Sigmoid colon (tissue), 7 donors: Measurements from ENCODE around the gene AFAP1. TPM values are rescaled to one million over a fixed set of nuclear protein-coding genes. Genes with fewer than 3 reads are reported as not detected.

Experiments
- DNase-seq: peaks from one replicate; pipeline ENCODE4 v3.0.0-alpha.2; 2019
- H3K27ac ChIP-seq, 4 donors: fragments of 200-600 bp; sonication (generic); one replicate each; pipeline ENCODE4 v1.5.1; 2016 to 2019; ENCODE audit warnings: mild to moderate bottlenecking in 1 of 4
- H3K27me3 ChIP-seq, 3 donors: fragments of 200-600 bp; sonication (generic); one replicate each; pipeline ENCODE4 v1.5.1; 2019; ENCODE audit warnings: mild to moderate bottlenecking in 1 of 3
- H3K36me3 ChIP-seq, 4 donors: fragments of 200-600 bp; sonication (generic); one replicate each; pipeline ENCODE4 v1.5.1; 2016 to 2019
- H3K4me1 ChIP-seq, 4 donors: fragments of 200-600 bp; sonication (generic); one replicate each; pipeline ENCODE4 v1.5.1; 2017 to 2019
- H3K4me3 ChIP-seq, 4 donors: fragments of 200-600 bp; sonication (generic); one replicate each; pipeline ENCODE4 v1.5.1; 2017 to 2019; ENCODE audit warnings: mild to moderate bottlenecking in 2 of 4, moderate library complexity in 1 of 4
- H3K9me3 ChIP-seq, 4 donors: fragments of 200-600 bp in 3 of 4; sonication (generic) in 3 of 4; one replicate each; pipeline versions ENCODE4 v1.5.1 to v1.6.1; 2013 to 2019
- EP300 ChIP-seq, 4 donors: sonication (generic); formaldehyde crosslinking; IDR thresholded peaks; one replicate each; pipeline ENCODE4 v1.6.1; 2017; ENCODE audit warnings: antibody characterized with exemption in 4 of 4
- POLR2A ChIP-seq, 2 donors: fragments of 450-650 bp; IDR thresholded peaks; one replicate each; pipeline ENCODE4 v1.6.1; 2016; ENCODE audit warnings: antibody characterized with exemption in 2 of 2, mild to moderate bottlenecking in 2 of 2, moderate library complexity in 2 of 2
- POLR2AphosphoS5 ChIP-seq, 4 donors: sonication (generic); formaldehyde crosslinking; IDR thresholded peaks; one replicate each; pipeline ENCODE4 v1.6.1; 2017; ENCODE audit warnings: antibody characterized with exemption in 4 of 4
- WGBS, 2 donors: extraction: QIAGEN DNeasy Blood & Tissue Kit; methylation state at CpG; one replicate each; pipeline ENCODE4 v1.1.7; 2013; 5-methylcytosine and 5-hydroxymethylcytosine counted together
- intact Hi-C: fragments of 100-400 bp; cut with DNase I; formaldehyde crosslinking; loops from one replicate; pipeline ENCODE4 v1.15.1; 2023
- polyA plus RNA-seq, 3 donors: library from polyadenylated mRNA; stranded (reverse); fragments of 200-250 nt; gene quantifications; one replicate each; pipeline ENCODE4 v1.2.3, GENCODE V29; 2013
- total RNA-seq, 4 donors: library from RNA; depleted of rRNA; stranded (reverse); fragments of >200 nt; gene quantifications; one replicate each; pipeline ENCODE4 v1.1.0, GENCODE V29; 2016
- TF ChIP-seq, protein P1 (sequence below), 4 experiments: fragments of 450-650 bp in 3 of 4; fragments of 200-600 bp in 1 of 4; IDR thresholded peaks; one replicate each; pipeline ENCODE4 v1.5.1; 2016 to 2019; ENCODE audit warnings: antibody characterized with exemption in 4 of 4, mild to moderate bottlenecking in 3 of 4, moderate library complexity in 2 of 4
- donor health status: healthy with polysubstance abuse.
- donor health status: Bipolar disorder and iron deficiency.
- donor health status: healthy.

Gene AFAP1
- total and polyA plus RNA-seq, 7 donors, result 7.6 to 51.3 (median 24.0) TPM

DNA sequence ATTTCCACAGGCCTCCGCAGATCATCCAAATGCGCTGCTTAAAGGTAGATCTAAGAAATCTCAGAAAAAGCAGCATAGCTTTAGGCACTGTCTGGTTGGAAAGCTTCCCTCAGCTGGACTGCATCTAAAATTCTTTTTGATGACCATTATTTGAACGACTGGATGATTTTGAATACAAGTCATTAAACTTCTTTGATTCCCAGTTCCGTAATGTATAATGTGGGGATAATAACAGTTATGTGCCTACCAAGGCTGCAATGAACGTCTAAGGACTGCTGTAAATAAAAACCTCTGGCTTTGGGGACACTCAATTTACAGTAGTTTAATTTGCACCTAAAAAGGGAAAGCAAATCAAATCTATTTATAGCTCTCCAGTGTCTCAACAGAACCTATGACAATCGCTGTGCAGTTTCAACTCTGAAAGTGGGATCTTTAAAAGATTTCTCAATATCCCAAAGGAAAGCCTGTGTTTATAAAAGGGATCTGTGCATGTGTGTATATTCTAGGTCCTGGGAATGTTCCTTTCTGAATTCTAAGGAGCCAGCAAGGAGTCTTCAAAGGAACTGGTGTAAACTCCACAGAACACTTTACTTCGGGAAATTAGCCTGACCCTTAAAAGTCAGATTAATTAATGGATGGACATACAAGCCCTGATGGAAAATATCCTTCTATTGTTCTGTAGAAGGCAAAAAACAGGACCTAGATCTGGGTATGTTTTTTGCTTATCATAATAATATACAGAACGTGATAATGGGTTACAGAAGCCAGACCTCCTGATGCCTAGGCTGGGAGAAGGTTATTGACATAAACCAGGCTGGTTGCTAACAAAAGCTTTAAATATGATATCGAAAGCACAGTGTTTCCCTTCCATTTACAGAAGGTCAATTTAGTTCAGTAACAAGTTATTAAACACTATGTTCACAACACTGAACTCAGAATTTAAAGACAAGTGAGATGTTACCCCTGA lies 53.4 kb downstream of the AFAP1 start:
- peaks cover 0 to 59% (median 48%) of the 10 kb centered on the region in 4 donors for H3K4me1 ChIP-seq
- H3K36me3 ChIP-seq, result no peaks in the 10 kb centered on the region
- intact Hi-C loops, result loop anchor here (5.0 kb wide), 1 partner anchor 76 kb away; no protein-coding TSS in a partner anchor
- no peaks in the 10 kb centered on the region for H3K27me3 ChIP-seq
- peak in 1 of 4 donors; percentile 68 for TF ChIP-seq EP300 (IDR thresholded peaks at IDR 0.05)
- TF ChIP-seq, protein P1, sequence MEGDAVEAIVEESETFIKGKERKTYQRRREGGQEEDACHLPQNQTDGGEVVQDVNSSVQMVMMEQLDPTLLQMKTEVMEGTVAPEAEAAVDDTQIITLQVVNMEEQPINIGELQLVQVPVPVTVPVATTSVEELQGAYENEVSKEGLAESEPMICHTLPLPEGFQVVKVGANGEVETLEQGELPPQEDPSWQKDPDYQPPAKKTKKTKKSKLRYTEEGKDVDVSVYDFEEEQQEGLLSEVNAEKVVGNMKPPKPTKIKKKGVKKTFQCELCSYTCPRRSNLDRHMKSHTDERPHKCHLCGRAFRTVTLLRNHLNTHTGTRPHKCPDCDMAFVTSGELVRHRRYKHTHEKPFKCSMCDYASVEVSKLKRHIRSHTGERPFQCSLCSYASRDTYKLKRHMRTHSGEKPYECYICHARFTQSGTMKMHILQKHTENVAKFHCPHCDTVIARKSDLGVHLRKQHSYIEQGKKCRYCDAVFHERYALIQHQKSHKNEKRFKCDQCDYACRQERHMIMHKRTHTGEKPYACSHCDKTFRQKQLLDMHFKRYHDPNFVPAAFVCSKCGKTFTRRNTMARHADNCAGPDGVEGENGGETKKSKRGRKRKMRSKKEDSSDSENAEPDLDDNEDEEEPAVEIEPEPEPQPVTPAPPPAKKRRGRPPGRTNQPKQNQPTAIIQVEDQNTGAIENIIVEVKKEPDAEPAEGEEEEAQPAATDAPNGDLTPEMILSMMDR (IDR thresholded peaks at IDR 0.05), result no peak
- no peak for TF ChIP-seq POLR2A (IDR thresholded peaks at IDR 0.05)
- TF ChIP-seq POLR2AphosphoS5 (IDR thresholded peaks at IDR 0.05), result peak; percentile 8 to 65 (median 38)
- peak overlapping the region; percentile 82 to 93 (median 86) for H3K27ac ChIP-seq
- H3K4me3 ChIP-seq, result peak overlapping the region in 1 of 4 donors; percentile 11
- no peaks in the 10 kb centered on the region for H3K9me3 ChIP-seq
- peak; percentile 32 for DNase-seq
- WGBS, 2 donors, result 63 to 64% methylated on average over 9 of the region's 9 CpGs

DNA sequence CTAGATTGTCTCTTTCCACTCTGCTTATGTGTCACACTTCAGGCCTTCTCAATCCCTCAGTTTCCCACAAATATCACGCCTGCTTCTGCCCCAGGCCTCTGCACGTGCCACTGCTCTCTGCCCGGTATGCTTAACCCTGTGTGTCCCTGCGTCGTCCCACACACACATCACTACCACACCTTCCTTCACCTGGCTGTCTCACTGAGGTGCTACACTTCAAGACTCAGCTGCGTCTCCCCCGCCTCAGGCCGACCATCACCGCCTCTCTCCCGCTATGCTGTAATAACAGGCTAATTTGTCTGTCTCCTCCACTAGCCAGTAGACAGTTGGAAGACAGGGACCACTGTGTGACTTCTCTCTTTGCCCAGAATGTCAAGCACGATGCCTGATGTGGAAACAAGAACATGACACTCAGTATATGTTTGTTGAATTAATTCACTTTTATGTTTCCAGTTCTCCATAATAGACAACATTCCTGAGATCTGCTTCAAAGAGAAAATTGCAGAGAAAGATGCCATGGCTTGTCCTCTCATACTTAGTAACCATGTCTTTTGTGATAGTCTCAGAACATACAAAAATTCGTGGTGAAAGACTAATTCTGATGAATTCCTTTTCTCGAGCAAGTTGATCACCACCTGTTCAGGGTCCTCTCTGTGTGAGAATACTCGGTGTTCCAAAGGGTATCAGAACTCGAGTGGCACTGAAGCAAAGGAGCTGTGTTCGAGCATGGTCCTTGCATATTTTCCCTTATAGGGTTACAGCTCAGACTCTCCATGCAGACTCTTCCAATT lies 54.2 kb downstream of the AFAP1 start:
- intact Hi-C loops, result loop anchor here (5.0 kb wide), 1 partner anchor 77 kb away; no protein-coding TSS in a partner anchor
- WGBS, 2 donors, result 83 to 86% methylated on average over 16 of the region's 16 CpGs
- no peak overlapping the region for H3K4me3 ChIP-seq
- no peaks in the 10 kb centered on the region for H3K27me3 ChIP-seq
- no peaks in the 10 kb centered on the region for H3K9me3 ChIP-seq
- H3K36me3 ChIP-seq, result no peaks in the 10 kb centered on the region
- peak; percentile 63 for DNase-seq
- peaks cover 0 to 55% (median 48%) of the 10 kb centered on the region in 4 donors for H3K4me1 ChIP-seq
- TF ChIP-seq EP300 (IDR thresholded peaks at IDR 0.05), result no peak
- TF ChIP-seq POLR2AphosphoS5 (IDR thresholded peaks at IDR 0.05), result peak in 1 of 4 donors; percentile 1
- TF ChIP-seq, protein P1 (IDR thresholded peaks at IDR 0.05), result no peak
- no peak for TF ChIP-seq POLR2A (IDR thresholded peaks at IDR 0.05)
- H3K27ac ChIP-seq, result peak overlapping the region; percentile 82 to 93 (median 86)

DNA sequence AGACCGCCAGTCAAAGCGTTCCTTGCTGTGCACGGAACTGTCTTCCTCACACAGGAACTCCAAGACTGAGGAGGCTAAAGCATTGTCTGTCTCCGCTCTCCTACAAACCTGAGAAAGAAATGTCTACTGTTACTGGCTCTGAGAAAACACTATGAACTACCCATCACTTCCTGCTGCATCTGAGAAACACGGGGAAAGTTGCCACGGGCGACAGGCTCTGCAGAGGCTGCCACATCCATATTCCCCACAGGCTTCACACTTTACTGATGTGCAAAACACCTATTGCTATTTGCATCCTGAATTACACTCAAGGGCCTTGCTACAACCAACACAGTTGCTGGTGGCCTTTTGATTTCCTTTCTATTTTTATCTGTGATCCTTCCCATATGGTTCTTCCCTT lies 59.0 kb downstream of the AFAP1 start:
- no peak for DNase-seq
- no peaks in the 10 kb centered on the region for H3K9me3 ChIP-seq
- H3K36me3 ChIP-seq, result no peaks in the 10 kb centered on the region
- WGBS, 2 donors, result 76 to 83% methylated on average over 7 of the region's 7 CpGs
- TF ChIP-seq EP300 (IDR thresholded peaks at IDR 0.05) (no peak), POLR2A (IDR thresholded peaks at IDR 0.05) (no peak), POLR2AphosphoS5 (IDR thresholded peaks at IDR 0.05) (no peak)
- TF ChIP-seq, protein P1 (IDR thresholded peaks at IDR 0.05), result no peak
- no peak overlapping the region for H3K4me3 ChIP-seq
- no peaks in the 10 kb centered on the region for H3K27me3 ChIP-seq
- peak overlapping the region in 3 of 4 donors; percentile 21 to 89 (median 87) for H3K27ac ChIP-seq
- peaks cover 0 to 76% (median 68%) of the 10 kb centered on the region in 4 donors for H3K4me1 ChIP-seq
- intact Hi-C loops, result no loop called here

DNA sequence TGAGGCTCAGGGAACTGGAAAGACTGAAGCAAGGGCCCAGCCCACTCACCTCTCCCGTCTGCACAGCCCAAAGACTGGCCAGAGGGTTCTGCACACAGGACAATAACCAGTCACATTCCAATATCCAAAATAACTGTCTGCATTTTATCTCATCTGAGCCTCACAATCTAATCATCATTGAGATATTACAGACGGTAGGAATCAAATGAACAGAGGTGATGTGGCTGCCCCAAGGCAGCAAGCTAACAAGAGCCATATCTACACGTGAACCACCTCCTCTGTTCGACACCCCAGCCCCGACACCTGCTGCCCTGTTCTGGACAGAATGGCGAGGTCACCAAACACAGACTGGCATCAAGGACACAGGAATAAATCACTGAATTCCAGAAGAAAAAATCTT lies 60.5 kb downstream of the AFAP1 start:
- DNase-seq, result peak; percentile 30
- H3K27me3 ChIP-seq, result no peaks in the 10 kb centered on the region
- no peak overlapping the region for H3K4me3 ChIP-seq
- H3K27ac ChIP-seq, result peak overlapping the region; percentile 54 to 89 (median 80)
- no peaks in the 10 kb centered on the region for H3K9me3 ChIP-seq
- H3K4me1 ChIP-seq, result peaks cover 0 to 73% (median 59%) of the 10 kb centered on the region in 4 donors
- no peak for TF ChIP-seq EP300 (IDR thresholded peaks at IDR 0.05)
- peak in 1 of 4 donors; percentile 28 for TF ChIP-seq POLR2AphosphoS5 (IDR thresholded peaks at IDR 0.05)
- 82 to 86% methylated on average over 6 of the region's 6 CpGs for WGBS, 2 donors
- H3K36me3 ChIP-seq, result no peaks in the 10 kb centered on the region
- intact Hi-C loops, result no loop called here
